HL-60 (cell line): ENCODE measurements around the gene MTCL1.

Experiments
- CTCF ChIP-seq: IDR thresholded peaks from one replicate; pipeline ENCODE4 v1.5.1; 2011; ENCODE audit warnings: low read length, control low read depth, inconsistent platforms; ENCODE audit not compliant: insufficient read depth
- POLR2AphosphoS5 ChIP-seq: IDR thresholded peaks from 2 replicates; pipeline ENCODE4 v1.6.1; 2012; ENCODE audit warnings: low read depth
- REST ChIP-seq: IDR thresholded peaks from 2 replicates; pipeline ENCODE4 v1.6.1; 2012; ENCODE audit warnings: low read depth; ENCODE audit not compliant: insufficient replicate concordance
- SPI1 ChIP-seq: IDR thresholded peaks from 2 replicates; pipeline ENCODE4 v1.6.1; 2012; ENCODE audit warnings: low read depth, mild to moderate bottlenecking, borderline replicate concordance

GRCh38 chr18:8699126-8699525 is 6.2 kb upstream of the MTCL1 start:
- TF ChIP-seq CTCF, result no peak
- no peak for TF ChIP-seq POLR2AphosphoS5
- TF ChIP-seq SPI1, result no peak
- TF ChIP-seq REST, result no peak
